Thyroid gland (tissue), 4 donors: ENCODE data around the gene MSH5. TPM values are rescaled to one million over a fixed set of nuclear protein-coding genes. Genes with fewer than 3 reads are reported as not detected.

ENCODE experiments used
- DNase-seq, 2 donors: peaks; one replicate each; pipeline ENCODE4 v3.0.0-alpha.2; 2019
- H3K27ac ChIP-seq, 3 donors: fragments of 200-600 bp; sonication (generic); 1 replicate in 2 of 3; 2 replicates in 1 of 3; pipeline ENCODE4 v1.5.1; 2016 to 2019; ENCODE audit warnings: mild to moderate bottlenecking in 1 of 3, moderate library complexity in 1 of 3
- H3K27me3 ChIP-seq: fragments of 200-600 bp; sonication (generic); one replicate; pipeline ENCODE4 v1.5.1; 2019
- H3K36me3 ChIP-seq, 2 donors: fragments of 200-600 bp; sonication (generic); one replicate each; pipeline ENCODE4 v1.5.1; 2016 to 2019
- H3K4me1 ChIP-seq, 2 donors: fragments of 200-600 bp; sonication (generic); one replicate each; pipeline ENCODE4 v1.5.1; 2017 to 2019
- H3K4me3 ChIP-seq, 3 donors: fragments of 200-600 bp; sonication (generic); replicated peaks in 1 of 3; 1 replicate in 2 of 3; 2 replicates in 1 of 3; pipeline ENCODE4 v1.5.1; 2016; ENCODE audit warnings: mild to moderate bottlenecking in 1 of 3
- H3K9me3 ChIP-seq: fragments of 200-600 bp; sonication (generic); one replicate; pipeline ENCODE4 v1.5.1; 2017
- CTCF ChIP-seq, 6 experiments: fragments of 200-600 bp in 3 of 6; fragments of 450-650 bp in 3 of 6; sonication (generic) in 3 of 6; IDR thresholded peaks; one replicate each; pipeline ENCODE4 v1.5.1; 2016 to 2019; ENCODE audit warnings: antibody characterized with exemption in 6 of 6, mild to moderate bottlenecking in 2 of 6, inconsistent platforms in 1 of 6, moderate library complexity in 1 of 6
- POLR2A ChIP-seq, 2 donors: fragments of 450-650 bp; IDR thresholded peaks; one replicate each; pipeline ENCODE4 v1.6.1; 2017; ENCODE audit warnings: antibody characterized with exemption in 2 of 2, mild to moderate bottlenecking in 2 of 2, moderate library complexity in 1 of 2
- WGBS, 2 donors: methylation state at CpG; one replicate each; pipeline ENCODE4 v1.1.5; 2017; 5-methylcytosine and 5-hydroxymethylcytosine counted together
- intact Hi-C: fragments of 100-400 bp; cut with DNase I; formaldehyde crosslinking; loops from one replicate; pipeline ENCODE4 v1.15.1; 2023
- total RNA-seq, 4 donors: library from RNA; depleted of rRNA; stranded (reverse); fragments of >200 nt; gene quantifications; one replicate each; pipeline ENCODE4 v1.2.3, GENCODE V29; 2016

MSH5 gene
- total RNA-seq, 4 donors from 2014 or later: 5.6 to 11.2 (median 7.2) TPM

GRCh38 chr6:31717499-31718222, 22.1 kb upstream of the MSH5 start:
- Histone ChIP-seq H3K36me3 (no peaks in the 10 kb centered on the region), H3K27ac (peak overlapping the region; percentile 59 to 78 (median 69)), H3K4me1 (peaks cover 30 to 40% of the 10 kb centered on the region in 2 donors), H3K9me3 (no peaks in the 10 kb centered on the region), H3K27me3 (no peaks in the 10 kb centered on the region), H3K4me3 (no peak overlapping the region)
- 58 to 73% methylated on average over 10 of the region's 10 CpGs for WGBS, 2 donors
- intact Hi-C loops: no loop called here
- no peak for DNase-seq
- TF ChIP-seq POLR2A (IDR thresholded peaks at IDR 0.05) (no peak), CTCF (IDR thresholded peaks at IDR 0.05) (peak in 1 of 6 experiments; percentile 19)

- Histone ChIP-seq H3K4me3 (no peak overlapping the region), H3K4me1 (peaks cover 29 to 34% of the 10 kb centered on the region in 2 donors), H3K27ac (peak overlapping the region; percentile 59 to 78 (median 69)), H3K27me3 (no peaks in the 10 kb centered on the region), H3K36me3 (no peaks in the 10 kb centered on the region), H3K9me3 (no peaks in the 10 kb centered on the region)
- DNase-seq: peak; percentile 73 to 80
- TF ChIP-seq CTCF (IDR thresholded peaks at IDR 0.05) (no peak), POLR2A (IDR thresholded peaks at IDR 0.05) (no peak)
- 23 to 45% methylated on average over 1 of the region's 1 CpG for WGBS, 2 donors
- intact Hi-C loops: no loop called here
Measured at GRCh38 chr6:31718265-31718664, 21.5 kb upstream of the MSH5 start.

GRCh38 chr6:31719001-31719400, 20.8 kb upstream of the MSH5 start:
- intact Hi-C loops: no loop called here
- TF ChIP-seq POLR2A (IDR thresholded peaks at IDR 0.05): no peak
- no peak for TF ChIP-seq CTCF (IDR thresholded peaks at IDR 0.05)
- H3K4me3 ChIP-seq: no peak overlapping the region
- H3K4me1 ChIP-seq: peaks cover 21 to 27% of the 10 kb centered on the region in 2 donors
- H3K9me3 ChIP-seq: no peaks in the 10 kb centered on the region
- 72 to 77% methylated on average over 6 of the region's 6 CpGs for WGBS, 2 donors
- H3K27ac ChIP-seq: peak overlapping the region; percentile 59 to 78 (median 69)
- H3K36me3 ChIP-seq: no peaks in the 10 kb centered on the region
- no peaks in the 10 kb centered on the region for H3K27me3 ChIP-seq
- no peak for DNase-seq

- no peaks in the 10 kb centered on the region for H3K27me3 ChIP-seq
- WGBS, 2 donors: 81 to 88% methylated on average over 5 of the region's 5 CpGs
- H3K9me3 ChIP-seq: no peaks in the 10 kb centered on the region
- no peak for DNase-seq
- H3K4me1 ChIP-seq: peaks cover 15 to 20% of the 10 kb centered on the region in 2 donors
- TF ChIP-seq POLR2A (IDR thresholded peaks at IDR 0.05) (no peak), CTCF (IDR thresholded peaks at IDR 0.05) (no peak)
- intact Hi-C loops: loop anchor here (10.0 kb wide), 1 partner anchor 115 kb away; no protein-coding TSS in a partner anchor
- no peaks in the 10 kb centered on the region for H3K36me3 ChIP-seq
- H3K4me3 ChIP-seq: no peak overlapping the region
- no peak overlapping the region for H3K27ac ChIP-seq
Measured at GRCh38 chr6:31720196-31720770, 19.5 kb upstream of the MSH5 start.
